Measurements from ENCODE around the gene ITGA2B.

- TF ChIP-seq CTCF (conservative IDR thresholded peaks at IDR 0.05; ENCODE audit: low read depth, low read length) (no peak), EZH2 (IDR thresholded peaks at IDR 0.05; ENCODE audit: low read length, unreplicated experiment) (no peak), EZH2phosphoT487 (IDR thresholded peaks at IDR 0.05; ENCODE audit: borderline replicate concordance, low read length) (no peak)
Observed at GRCh38 chr17:44334727-44335126, 54.7 kb downstream of the ITGA2B start.

Data from PC-3 (cell line).